ENCODE measurements around the gene NPHS1. TPM values are rescaled to one million over a fixed set of nuclear protein-coding genes. Genes with fewer than 3 reads are reported as not detected.

NPHS1 gene
- total and polyA plus RNA-seq, 2 of the 8 experiments (the other 6 are each of a cell fraction or from before 2014, with no cell fraction given) = 1.3 to 1.4 TPM

DNA sequence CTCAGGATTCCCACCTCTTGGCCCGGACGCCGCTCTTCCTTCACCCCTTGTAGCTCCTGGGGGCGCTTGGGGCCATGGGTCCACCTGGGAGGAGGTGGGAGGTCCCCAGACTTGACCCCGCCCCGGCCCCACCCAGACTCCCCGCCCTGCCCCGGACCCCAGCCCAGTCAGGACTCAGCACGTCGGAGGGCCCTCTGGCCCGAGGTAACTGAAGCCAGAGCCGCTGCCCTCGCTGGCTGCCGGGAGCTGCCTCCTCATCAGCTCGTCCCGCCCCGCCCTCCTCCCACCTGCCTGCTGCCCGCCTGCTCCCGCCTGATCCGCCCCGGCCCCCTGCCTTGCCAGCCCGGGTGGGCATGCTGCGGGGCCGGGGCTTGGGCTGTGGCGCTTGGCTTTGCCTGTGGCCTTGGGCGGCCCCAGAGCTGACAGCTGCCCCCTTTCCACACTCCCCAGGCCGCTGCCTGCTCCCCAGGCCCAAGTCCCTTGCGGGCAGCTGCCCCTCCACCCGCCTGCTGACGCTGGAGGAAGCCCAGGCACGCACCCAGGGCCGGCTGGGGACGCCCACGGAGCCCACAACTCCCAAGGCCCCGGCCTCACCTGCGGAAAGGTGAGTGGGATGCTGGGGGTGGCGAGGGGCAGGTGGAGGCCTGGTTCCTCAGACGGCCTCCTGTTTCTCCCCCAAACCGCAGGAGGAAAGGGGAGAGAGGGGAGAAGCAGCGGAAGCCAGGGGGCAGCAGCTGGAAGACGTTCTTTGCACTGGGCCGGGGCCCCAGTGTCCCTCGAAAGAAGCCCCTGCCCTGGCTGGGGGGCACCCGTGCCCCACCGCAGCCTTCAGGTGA, 67.6 kb downstream of the NPHS1 start (continued):
- no peak for TF ChIP-seq SIRT6 (IDR thresholded peaks at IDR 0.05; ENCODE audit: low read length)
- no peak for TF ChIP-seq BACH1 (IDR thresholded peaks at IDR 0.05; ENCODE audit: low read length)
- no peak for TF ChIP-seq BRCA1 (IDR thresholded peaks at IDR 0.05; ENCODE audit: low read depth, low read length)
- no peak for TF ChIP-seq NANOG (IDR thresholded peaks at IDR 0.05; ENCODE audit: insufficient read depth, low read depth, low read length, poor library complexity, severe bottlenecking)
- no peak for TF ChIP-seq CBX8 (IDR thresholded peaks at IDR 0.05; ENCODE audit: borderline replicate concordance, low read depth, low read length)
- TF ChIP-seq, protein P1, sequence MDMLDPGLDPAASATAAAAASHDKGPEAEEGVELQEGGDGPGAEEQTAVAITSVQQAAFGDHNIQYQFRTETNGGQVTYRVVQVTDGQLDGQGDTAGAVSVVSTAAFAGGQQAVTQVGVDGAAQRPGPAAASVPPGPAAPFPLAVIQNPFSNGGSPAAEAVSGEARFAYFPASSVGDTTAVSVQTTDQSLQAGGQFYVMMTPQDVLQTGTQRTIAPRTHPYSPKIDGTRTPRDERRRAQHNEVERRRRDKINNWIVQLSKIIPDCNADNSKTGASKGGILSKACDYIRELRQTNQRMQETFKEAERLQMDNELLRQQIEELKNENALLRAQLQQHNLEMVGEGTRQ (IDR thresholded peaks at IDR 0.05; ENCODE audit: low read length) = no peak
- no peak for TF ChIP-seq CREB1 (IDR thresholded peaks at IDR 0.05)
- TF ChIP-seq CBX5 (IDR thresholded peaks at IDR 0.05; ENCODE audit: low read depth, low read length) = no peak
- no peak for TF ChIP-seq RFX5 (IDR thresholded peaks at IDR 0.05; ENCODE audit: borderline replicate concordance, low read depth, low read length)
- no peak for TF ChIP-seq HDAC2 (IDR thresholded peaks at IDR 0.05; ENCODE audit: borderline replicate concordance in 1 of 2, low read depth in 2 of 2, low read length in 2 of 2)
- no peak for TF ChIP-seq POLR2A (IDR thresholded peaks at IDR 0.05; ENCODE audit: control extremely low read depth in 1 of 2, low read depth in 2 of 2, low read length in 2 of 2)
- peak; percentile 23 for TF ChIP-seq EZH2 (IDR thresholded peaks at IDR 0.05; ENCODE audit: low read depth, low read length, severe bottlenecking)
- TF ChIP-seq, protein P2, sequence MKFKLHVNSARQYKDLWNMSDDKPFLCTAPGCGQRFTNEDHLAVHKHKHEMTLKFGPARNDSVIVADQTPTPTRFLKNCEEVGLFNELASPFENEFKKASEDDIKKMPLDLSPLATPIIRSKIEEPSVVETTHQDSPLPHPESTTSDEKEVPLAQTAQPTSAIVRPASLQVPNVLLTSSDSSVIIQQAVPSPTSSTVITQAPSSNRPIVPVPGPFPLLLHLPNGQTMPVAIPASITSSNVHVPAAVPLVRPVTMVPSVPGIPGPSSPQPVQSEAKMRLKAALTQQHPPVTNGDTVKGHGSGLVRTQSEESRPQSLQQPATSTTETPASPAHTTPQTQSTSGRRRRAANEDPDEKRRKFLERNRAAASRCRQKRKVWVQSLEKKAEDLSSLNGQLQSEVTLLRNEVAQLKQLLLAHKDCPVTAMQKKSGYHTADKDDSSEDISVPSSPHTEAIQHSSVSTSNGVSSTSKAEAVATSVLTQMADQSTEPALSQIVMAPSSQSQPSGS (IDR thresholded peaks at IDR 0.05; ENCODE audit: low read length) = no peak
- TF ChIP-seq EP300 (IDR thresholded peaks at IDR 0.05; ENCODE audit: borderline replicate concordance in 1 of 2, low read depth in 2 of 2, low read length in 2 of 2) = no peak
- no peak for TF ChIP-seq KDM1A (IDR thresholded peaks at IDR 0.05; ENCODE audit: borderline replicate concordance, low read length)
- TF ChIP-seq KDM4A (IDR thresholded peaks at IDR 0.05; ENCODE audit: low read depth, low read length, severe bottlenecking) = peak; percentile 48
- no peak for TF ChIP-seq SP2 (IDR thresholded peaks at IDR 0.05; ENCODE audit: low read length)
- TF ChIP-seq JUN (IDR thresholded peaks at IDR 0.05; ENCODE audit: low read depth, low read length) = no peak
- TF ChIP-seq ZNF274 (IDR thresholded peaks at IDR 0.05; ENCODE audit: borderline replicate concordance, extremely low read depth, low read length) = no peak
- TF ChIP-seq RXRA (IDR thresholded peaks at IDR 0.05; ENCODE audit: insufficient read depth, low read depth, low read length) = no peak
- TF ChIP-seq POLR2AphosphoS5 (IDR thresholded peaks at IDR 0.05; ENCODE audit: low read depth, low read length) = no peak
- TF ChIP-seq CEBPB (IDR thresholded peaks at IDR 0.05; ENCODE audit: low read depth, low read length) = no peak
